HG03095 (cell line): Measurements from ENCODE around the gene MYOC.

ENCODE experiments used
- ATAC-seq: cut with Tn5 transposase; IDR thresholded peaks from one replicate; pipeline ENCODE4 v1.9.1; 2021; ENCODE audit warnings: moderate library complexity; ENCODE audit not compliant: unreplicated experiment

The MYOC gene

DNA sequence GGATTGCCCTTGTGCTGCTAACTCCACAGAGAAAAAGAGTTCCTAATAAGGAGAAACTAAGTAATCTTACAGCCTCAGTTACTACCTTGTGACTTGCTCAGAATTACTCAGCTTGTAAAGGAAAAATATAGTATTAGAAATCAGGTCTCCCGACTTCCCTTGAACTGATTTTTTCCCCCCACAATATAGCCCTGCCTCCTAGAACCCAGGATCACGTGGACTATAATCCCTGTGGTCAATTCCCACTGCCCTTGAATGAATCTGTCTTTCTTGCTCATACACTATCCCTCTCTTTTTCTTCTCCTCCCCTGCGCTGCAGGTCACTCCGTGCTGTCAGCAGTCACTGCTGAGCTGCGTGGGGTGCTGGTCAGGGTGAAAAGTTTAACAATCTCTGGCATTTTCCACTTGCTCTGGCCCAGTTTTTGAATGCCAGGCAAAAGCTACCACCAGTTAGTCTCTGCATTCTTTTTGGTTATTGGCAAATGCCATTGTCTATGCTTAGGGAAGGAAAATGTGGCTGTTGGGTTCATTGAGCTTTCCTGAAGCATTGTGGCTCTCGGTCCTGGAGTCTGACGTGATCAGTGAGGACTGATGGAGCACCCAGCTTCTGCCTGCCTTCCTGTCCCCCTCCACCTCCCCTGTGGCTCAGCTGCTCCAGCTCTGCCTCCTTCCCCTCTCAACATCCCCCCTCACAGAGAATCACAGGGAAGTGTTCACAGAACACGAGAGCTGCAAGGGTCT, 1.9 kb upstream of the MYOC start:
- ATAC-seq: no peak

DNA sequence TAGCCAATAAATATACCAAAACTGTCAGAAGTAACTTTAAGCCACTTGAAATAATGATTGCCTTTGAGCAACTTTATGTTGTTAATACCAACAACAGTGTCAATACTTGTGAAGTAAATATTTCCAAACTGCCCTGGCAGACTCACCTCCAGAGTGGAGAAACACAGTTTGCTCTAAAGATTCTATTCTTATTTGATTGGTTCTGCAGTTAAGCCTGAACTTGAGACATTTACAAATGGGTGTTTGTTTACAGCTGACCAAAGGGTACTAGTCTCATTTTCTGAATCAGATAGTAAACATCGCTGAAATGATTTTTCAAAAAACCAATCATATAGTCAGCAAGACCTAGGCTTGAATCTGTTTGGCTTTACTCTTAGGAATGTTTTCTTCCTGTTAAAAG, 1.3 kb upstream of the MYOC start:
- ATAC-seq: no peak

DNA sequence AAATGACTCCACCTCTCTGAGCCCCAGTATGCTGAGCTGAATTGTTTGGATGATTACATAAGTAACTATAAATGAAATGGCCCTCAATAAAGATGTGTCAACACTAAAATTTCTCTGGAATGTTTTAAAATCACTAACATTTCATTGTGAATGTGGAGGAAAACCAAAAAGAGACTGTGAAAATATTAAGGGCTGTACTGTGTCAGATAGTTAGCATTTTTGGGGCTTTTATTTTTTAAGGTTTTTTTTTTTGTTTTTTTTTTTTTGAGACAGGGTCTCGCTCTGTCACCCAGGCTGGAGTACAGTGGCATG, 6.3 kb downstream of the MYOC start:
- no peak for ATAC-seq

DNA sequence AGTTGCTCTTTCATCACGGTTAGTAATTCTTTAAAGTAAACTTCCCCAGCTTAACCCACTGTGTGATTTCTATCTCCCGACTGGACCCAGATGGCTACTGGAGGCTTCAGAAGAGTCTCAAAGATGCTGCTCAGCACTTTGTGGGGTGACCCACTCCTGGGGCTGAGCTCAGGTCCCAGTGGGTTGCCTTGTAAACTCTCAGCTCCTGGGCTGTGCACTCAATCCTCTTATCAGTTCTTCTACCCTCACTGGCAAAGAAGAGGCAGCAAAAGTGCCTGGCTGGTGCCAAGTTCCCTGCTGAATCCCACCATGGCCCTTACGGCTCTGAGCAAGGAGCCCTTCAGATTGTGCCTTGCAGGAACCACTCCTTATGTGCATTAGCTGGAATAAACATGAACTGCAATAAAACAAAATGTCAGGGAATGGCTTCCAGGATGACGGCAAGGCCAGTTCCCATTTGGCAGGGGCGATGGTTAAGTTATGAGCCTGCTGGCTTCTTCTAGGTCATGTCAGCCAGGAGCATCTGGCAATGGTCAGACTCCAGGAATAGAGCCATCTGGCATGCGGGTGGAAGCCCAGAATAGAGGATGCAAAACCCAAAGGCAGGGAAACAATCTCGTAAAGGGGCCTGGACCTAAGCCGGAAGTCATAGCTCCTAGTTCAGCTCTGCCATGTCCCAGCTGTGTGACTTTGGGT, 6.8 kb downstream of the MYOC start:
- no peak for ATAC-seq

DNA sequence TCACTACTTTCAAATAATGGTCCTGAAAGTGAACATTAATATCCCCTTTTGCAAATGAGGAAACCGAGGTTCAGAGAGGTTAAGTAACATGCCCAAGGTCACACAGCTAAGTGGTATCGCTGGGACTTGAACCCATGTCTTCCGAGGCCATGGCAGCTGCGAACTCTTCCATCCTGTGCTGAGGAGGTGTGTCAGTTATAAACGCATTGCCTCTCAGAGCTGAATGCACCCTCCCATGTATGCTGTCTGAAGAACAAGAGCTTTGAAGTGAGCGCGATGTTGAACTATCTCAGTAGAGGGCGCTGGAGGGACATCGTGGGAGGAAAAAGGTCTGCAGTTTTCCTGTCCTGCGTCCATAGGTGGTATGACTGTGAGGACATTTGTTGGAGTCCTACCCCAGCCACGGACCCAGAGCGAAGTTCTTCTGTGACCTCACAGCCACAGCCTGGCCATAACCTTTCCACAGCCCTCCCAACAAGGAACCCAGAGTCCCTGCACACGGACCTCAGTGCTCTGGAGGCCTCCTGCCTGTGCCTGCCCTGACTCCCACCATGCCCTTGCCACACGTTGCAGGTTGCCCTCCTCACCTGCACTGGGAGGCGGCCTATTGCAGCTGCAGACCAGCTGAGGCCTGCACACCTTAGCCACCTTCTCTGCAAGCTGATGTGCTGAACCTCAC, 7.5 kb downstream of the MYOC start:
- ATAC-seq: peak; percentile 66

DNA sequence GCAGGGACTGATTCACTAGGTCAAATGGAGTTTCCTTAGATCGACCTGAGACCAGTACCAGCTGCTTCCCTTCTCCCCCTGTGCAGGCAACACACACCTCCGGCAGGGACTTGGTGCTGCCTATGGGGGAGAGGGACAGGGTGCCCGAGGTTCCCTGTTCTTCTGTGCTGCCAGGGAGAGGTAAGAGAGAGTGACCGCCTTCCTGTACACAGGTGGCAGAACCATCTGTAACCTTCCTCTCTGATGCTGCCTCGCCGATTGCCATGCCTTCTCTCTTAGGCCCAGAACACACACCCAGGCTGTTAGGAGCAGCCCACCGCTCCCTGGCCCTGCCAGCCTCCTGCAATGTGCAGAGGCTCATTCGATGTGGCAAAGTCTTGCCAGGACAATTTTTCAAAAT, 9.3 kb downstream of the MYOC start:
- ATAC-seq: no peak

DNA sequence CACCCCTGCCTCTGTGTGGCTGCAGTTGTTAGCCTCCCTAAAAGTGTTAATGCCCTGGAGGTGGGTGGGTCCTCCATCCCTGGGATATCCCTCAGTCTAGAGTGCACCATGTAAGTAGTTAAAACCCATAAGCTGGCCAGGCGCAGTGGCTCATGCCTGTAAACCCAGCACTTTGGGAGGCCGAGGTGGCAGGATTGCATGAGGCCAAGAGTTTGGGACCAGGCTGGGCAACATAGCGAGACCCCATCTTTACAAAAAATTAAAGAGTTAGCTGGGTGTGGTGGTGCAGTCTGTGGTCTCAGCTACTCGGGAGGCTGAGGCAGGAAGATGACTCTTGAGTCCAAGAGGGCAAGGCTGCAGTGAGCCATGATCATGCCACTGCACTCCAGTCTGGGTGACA, 10.3 kb downstream of the MYOC start:
- no peak for ATAC-seq

DNA sequence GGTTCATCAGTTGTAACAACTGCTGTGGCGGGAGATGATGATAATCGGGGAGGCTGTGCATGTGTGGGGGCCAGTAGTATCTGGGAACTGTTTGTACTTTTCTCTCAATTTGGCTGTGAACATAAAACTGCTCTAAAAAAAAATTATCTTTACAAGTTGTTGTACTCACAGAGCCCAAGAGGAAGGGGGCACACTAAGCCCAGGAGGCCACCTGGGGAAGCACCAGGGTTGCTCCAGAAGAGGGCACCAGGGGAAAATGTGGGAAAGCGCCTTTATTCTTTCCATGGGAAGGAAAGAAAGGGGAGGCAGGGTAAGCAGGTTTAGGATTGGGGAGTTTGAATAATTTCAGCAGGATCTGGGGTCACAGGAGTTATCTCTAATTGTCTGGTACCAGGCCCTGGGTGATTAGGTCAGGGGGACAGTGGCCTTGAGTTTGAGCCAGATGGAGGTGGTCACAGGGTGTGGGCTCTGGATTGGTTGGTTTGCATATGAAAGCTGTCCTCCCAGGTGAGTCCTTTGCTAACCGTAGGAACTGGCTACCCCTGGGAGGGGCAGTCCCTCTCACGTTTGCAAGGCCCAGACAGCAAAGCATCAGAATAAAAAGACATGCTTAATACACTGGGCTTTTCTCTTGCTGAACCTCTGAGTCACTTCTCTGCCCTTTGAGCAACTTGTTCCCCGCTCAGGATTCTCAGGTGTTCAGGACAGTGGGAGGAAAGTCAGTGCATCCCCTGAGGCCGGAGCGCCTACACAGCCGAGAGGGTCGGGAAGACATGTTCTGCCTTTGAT, 11.2 kb downstream of the MYOC start:
- ATAC-seq: no peak

DNA sequence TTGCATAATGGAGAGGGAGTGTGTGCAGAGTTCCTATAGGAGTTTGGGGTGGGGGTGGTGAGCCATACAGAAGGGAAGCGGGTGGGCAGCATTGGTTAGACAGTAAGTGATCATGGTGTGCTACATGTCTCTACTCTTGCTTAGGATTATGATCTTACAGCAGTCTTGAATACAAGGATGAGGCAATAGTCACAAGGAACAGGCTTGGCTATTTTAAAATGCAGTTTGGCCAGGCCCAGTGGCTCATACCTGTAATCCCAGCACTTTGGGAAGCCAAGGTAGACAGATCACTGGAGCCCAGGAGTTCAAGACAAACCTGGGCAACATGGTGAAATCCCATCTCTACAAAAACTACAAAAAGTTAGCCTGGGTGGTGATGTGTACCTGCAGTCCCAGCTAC, 12.3 kb downstream of the MYOC start:
- ATAC-seq: no peak

DNA sequence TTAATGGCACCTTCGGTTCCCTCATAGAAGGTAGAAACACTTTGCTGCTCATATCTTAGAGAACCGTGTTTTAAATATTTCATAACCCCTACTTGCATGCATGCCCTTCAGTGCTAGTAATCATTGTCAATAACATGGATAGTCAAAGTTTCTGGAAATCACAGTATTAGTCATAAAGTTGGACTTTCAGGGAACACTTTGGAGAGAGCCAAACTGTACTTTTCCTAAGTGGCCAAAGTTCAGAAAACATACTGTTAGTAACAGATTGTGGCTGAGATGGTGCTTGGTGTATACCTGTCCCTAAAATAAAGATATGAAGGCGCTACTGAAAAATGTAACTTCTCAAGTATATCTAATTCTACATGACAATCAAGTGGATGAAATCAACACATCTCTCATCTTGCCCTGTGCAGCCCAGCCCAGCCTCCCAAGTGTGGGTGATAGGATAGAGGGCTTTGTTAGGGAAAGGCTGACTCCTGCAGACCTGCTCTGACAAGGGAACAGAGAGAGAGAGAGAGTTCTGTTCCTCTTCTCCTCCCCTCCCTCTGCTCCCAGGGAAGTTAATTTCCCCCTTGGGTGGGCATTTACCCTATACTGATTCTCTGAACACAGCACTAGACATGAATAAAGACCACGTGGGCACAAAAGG, 14.4 kb downstream of the MYOC start:
- no peak for ATAC-seq

DNA sequence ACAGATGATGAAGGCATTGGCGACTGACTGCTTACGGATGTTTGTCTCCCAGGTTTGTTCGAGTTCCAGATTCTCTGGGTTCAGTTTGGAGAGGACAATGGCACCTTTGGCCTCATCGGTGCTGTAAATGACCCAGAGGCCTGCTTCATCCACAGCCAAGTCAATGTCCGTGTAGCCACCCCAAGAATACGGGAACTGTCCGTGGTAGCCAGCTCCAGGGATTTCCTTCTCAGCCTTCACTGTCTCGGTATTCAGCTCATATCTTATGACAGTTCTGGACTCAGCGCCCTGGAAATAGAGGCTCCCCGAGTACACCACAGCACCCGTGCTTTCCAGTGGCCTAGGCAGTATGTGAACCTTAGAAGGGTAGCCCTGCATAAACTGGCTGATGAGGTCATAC, 16.3 kb downstream of the MYOC start:
- no peak for ATAC-seq

DNA sequence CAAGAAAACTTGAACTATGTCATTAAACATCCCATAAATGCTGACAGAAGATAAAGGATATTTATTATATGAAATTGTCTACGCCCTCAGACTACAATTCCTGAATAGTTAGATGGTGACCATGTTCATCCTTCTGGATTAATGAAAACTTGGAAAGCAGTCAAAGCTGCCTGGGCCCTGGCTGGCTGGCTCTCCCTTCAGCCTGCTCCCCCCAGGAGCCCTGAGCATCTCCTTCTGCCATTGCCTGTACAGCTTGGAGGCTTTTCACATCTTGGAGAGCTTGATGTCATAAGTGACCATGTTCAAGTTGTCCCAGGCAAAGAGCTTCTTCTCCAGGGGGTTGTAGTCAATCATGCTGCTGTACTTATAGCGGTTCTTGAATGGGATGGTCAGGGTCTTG, 16.8 kb downstream of the MYOC start:
- no peak for ATAC-seq

DNA sequence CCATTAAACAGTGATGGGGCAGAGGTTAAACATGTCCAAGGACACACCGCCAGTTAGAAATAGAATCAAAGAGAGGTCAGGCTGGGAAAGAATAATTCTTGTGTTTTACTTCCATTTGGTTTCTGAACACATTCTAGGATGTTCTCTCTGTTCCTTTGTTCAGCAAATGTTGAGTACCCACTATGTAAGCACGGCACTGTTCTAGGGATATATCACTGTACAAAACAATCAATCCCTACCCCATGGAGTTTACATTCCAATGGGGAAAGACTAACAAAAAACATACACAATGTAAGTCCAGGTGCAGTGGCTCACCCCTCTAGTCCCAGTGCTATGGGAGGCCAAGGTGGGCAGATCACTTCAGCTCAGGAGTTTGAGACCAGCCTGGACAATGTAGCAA, 24.3 kb downstream of the MYOC start:
- no peak for ATAC-seq

DNA sequence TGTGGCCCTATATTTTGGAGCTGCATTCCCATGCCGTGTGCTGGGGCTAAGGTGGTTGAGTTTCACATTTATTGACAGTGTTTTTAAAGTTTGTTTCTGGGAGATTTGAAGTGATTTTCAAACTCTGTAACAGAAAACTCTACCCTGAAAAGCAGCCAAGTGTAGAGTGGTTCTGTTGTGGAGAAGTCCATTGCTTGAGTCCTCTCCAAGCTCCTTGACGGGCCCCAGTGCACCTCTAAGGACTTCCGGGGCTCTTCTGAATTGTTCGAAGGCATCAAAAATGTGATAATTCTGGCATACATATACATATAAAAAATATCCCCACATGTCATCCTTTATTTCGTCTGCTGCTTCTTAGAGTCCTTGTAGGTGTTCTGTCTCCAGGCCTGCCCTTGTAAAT, 25.5 kb downstream of the MYOC start:
- ATAC-seq: no peak

DNA sequence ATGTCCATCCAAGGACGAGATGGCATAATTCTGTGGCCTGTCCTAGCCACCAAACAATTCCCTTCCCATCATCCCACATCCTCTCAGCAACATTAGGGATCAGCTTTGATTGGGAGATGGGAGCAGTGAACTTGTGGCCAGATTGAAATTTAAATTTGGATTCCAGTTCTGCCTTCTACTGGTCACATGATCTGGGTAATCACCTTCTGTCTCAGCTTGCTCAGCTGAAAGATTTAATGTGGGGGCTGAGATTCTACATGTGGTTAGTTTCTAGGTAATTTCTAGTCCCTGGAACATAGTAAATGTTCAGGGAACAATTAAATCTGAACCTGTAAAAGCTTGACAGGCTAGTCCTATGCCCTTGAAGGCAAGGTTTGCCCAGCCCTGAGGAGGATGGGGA, 27.3 kb downstream of the MYOC start:
- ATAC-seq: no peak

DNA sequence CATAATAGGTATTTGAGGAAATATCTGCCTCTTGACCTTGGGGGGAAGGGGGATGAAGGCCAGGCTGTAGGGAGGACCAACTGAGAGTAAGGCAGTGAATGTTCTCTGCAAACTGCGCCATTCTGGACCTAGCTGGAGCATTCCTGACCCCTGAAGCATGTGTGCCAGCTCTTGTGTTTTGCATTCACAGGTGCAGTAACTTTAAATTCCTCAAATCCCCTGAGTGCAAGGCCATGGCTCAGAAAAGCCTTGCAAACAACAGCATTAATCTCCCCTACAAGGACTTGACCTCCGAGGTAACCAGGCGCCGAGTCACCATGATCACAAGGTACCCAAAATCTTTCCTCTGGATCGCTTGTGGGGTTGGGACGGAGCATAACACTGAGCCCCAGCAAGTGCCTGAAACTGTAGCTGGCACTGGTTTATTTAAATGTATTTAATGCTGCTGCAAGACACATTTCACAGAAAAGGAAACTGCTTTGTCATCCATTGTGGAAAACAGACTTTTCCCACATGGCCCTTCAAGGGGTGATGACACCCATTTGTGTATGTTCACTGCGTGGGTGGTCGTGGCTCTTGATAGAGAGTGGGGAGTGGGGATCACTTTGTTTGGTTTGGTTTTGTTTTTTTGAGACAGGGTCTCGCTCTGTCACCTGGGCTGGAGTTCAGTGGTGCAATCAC, 28.7 kb downstream of the MYOC start:
- no peak for ATAC-seq

DNA sequence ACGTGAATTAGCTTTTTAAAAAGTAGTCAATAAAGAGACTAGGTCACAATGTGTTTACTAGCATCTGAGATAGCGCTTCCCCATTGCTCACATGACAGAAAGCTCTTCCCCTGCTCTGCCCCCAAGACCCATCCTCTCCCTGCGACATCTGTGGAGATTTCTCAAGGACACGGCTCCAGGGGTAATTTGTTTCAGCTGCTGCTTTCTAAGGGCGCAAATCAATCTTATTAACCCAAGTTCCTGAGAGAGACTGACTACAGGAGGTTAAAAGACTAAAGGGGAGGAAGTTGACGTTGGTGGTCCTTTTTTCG, 30.4 kb downstream of the MYOC start, which contains the start of gene MYOCOS:
Gene MYOCOS, plus strand, starts transcription at position 92 of the 311 bp plus-strand sequence. CDS start 1,641 bp downstream, outside the sequence.
- ATAC-seq: no peak

DNA sequence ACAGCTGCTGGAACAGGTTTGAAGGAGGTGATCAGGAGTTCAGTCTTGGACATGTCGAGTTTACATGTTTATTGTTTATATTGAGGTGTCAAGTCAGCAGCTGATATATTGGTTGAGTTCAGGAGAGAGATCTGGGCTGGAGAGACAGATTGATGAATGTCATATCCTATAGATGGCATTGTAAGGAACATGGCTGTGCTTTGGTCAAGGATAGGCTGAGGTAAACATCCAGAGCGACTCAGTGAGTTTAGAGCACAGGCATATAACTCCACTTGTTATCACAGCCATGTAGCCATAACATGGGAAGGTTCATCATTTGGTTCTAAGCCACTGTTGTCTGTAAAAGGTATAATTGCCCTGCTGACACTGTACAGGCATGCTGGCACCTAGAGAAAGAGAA, 35.9 kb downstream of the MYOC start:
- no peak for ATAC-seq

DNA sequence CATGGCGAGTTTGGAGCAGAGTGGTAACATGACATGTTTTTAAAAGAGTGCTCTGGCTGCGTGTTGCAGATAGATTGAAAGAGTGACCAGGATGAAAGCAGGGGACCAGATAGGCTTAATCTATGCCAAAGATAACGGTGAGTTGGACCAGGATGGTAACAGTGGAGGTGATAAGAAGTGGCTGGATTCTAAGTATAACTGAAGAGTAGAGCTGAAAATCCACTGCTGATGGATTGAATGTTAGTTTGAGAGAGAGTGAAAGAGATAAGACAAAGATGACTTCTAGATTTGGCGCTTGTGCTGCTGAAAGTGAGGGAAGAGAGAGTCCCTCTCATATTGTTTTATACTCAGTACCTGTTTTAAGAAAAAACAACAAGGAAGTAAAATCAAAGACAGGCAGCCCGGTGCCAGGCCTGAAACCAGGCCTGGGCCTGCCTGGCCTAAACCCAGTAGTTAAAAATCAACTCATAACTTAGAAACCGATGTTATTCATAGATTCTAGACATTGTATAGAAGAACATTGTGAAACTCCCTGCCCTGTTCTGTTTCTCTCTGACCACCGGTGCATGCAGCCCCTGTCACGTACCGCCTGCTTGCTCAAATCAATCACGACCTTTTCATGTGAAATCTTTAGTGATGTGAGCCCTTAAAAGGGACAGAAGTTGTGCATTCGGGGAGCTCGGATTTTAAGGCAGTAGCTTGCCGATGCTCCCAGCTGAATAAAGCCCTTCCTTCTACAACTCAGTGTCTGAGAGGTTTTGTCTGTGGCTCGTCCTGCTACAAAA, 37.2 kb downstream of the MYOC start:
- ATAC-seq: peak; percentile 38

DNA sequence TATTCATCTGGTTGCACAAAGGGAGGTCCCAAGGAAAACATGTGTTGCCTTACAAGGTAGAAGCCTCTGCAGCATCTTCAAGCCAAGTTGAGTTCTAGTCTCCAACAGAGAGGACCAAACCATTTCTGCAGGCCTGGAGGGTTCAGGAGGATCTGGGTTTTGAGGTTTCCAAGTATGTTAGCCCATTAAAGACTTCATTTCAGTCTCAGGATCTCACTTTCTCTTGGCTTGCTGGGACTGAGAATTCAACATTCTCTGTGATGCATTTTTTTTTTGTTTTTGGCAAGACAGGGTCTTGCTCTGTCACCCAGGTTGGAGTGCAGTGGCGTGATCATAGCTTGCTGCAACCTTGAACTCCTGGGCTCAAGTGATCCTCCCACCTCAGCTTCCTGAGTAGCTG, 39.2 kb downstream of the MYOC start:
- ATAC-seq: no peak
